A549 (cell line): ENCODE measurements around the gene RPLP1. TPM values are rescaled to one million over a fixed set of nuclear protein-coding genes. Genes with fewer than 3 reads are reported as not detected.

Experiments
- ATAC-seq, 2 experiments: fragments of 200-7000 bp in 1 of 2; fragments of >200 bp in 1 of 2; cut with Nextera tagmentation in 1 of 2; cut with Tn5 transposase in 1 of 2; 3 replicates each; pipeline versions ENCODE4 v1.8.0 to v1.9.1; 2018 to 2020; ENCODE audit warnings: mild to moderate bottlenecking in 1 of 2, moderate library complexity in 1 of 2
- CTCF ChIA-PET: fragments of 300-600 bp; sonication (Branson Sonifier 250); formaldehyde crosslinking; extraction: SDS; loops from one replicate; lab custom pipeline; 2021; ENCODE audit warnings: antibody characterized with exemption, inconsistent platforms; lab: Yijun Ruan, JAX
- POLR2A ChIA-PET: fragments of 350-600 bp; formaldehyde crosslinking; extraction: SDS; loops from one replicate; lab custom pipeline; 2021; ENCODE audit warnings: antibody characterized with exemption, inconsistent platforms; lab: Yijun Ruan, JAX
- DNase-seq, 2 experiments: peaks; one replicate each; pipeline versions ENCODE4 v3.0.0 to v3.0.0-alpha.2; 2011 to 2016; ENCODE audit warnings: low read depth in 1 of 2, low spot score in 1 of 2
- FAIRE-seq: peaks from 2 replicates; lab custom pipeline; 2011; peaks lifted over from hg19 to GRCh38; lab: Jason Lieb, UNC
- H3K27ac ChIP-seq, 2 experiments: fragments of >200 bp; sonication (Bioruptor Twin); formaldehyde crosslinking; 3 replicates each; pipeline ENCODE4 v1.5.1; 2016 to 2017
- H3K4me1 ChIP-seq: fragments of >200 bp; sonication (Bioruptor Twin); formaldehyde crosslinking; 3 replicates; pipeline ENCODE4 v1.6.1; 2016
- H3K4me2 ChIP-seq: fragments of >200 bp; sonication (Bioruptor Twin); formaldehyde crosslinking; 3 replicates; pipeline ENCODE4 v1.6.1; 2016
- H3K4me3 ChIP-seq: fragments of >200 bp; sonication (Bioruptor Twin); formaldehyde crosslinking; 3 replicates; pipeline ENCODE4 v1.5.1; 2016
- H3K9me3 ChIP-seq: fragments of >200 bp; sonication (Bioruptor Twin); formaldehyde crosslinking; 3 replicates; pipeline ENCODE4 v1.6.1; 2016
- CBX8 ChIP-seq: fragments of 200-600 bp; sonication (generic); IDR thresholded peaks from 2 replicates; pipeline ENCODE4 v1.6.1; 2016
- FOXS1 ChIP-seq: fragments of 250-450 bp; sonication (Bioruptor Pico); IDR thresholded peaks from 2 replicates; pipeline ENCODE4 v1.5.0; 2020; ENCODE audit warnings: mild to moderate bottlenecking, moderate library complexity
- HOXB5 ChIP-seq: fragments of 250-450 bp; sonication (Bioruptor Pico); IDR thresholded peaks from 2 replicates; pipeline ENCODE4 v1.5.0; 2020; ENCODE audit warnings: mild to moderate bottlenecking, moderate library complexity
- JUN ChIP-seq, 2 experiments: fragments of >200 bp; sonication (Bioruptor Twin); formaldehyde crosslinking; IDR thresholded peaks; 2 replicates in 1 of 2; 3 replicates in 1 of 2; pipeline ENCODE4 v1.6.1; 2016 to 2017
- PHF8 ChIP-seq: fragments of 200-600 bp; sonication (generic); IDR thresholded peaks from 2 replicates; pipeline ENCODE4 v1.6.1; 2016; ENCODE audit warnings: low read depth, mild to moderate bottlenecking, antibody characterized with exemption, moderate library complexity, borderline replicate concordance
- POLR2AphosphoS2 ChIP-seq: conservative IDR thresholded peaks from 2 replicates; pipeline ENCODE4 v1.6.1; 2012; ENCODE audit warnings: low read length, improper control_type of control experiment, inconsistent platforms
- RAD21 ChIP-seq, 2 experiments: fragments of >200 bp in 1 of 2; sonication (Bioruptor Twin) in 1 of 2; formaldehyde crosslinking in 1 of 2; IDR thresholded peaks in 1 of 2; conservative IDR thresholded peaks in 1 of 2; 2 replicates in 1 of 2; 3 replicates in 1 of 2; pipeline ENCODE4 v1.6.1; 2012 to 2018; ENCODE audit warnings: inconsistent platforms in 1 of 2
- RCOR1 ChIP-seq: fragments of 150-350 bp; IDR thresholded peaks from 2 replicates; pipeline ENCODE4 v1.6.1; 2014; ENCODE audit warnings: antibody characterized with exemption, low read length, low read depth
- SMC3 ChIP-seq: fragments of >200 bp; sonication (Bioruptor Twin); formaldehyde crosslinking; IDR thresholded peaks from 3 replicates; pipeline ENCODE4 v1.6.1; 2018; ENCODE audit warnings: inconsistent platforms
- SREBF2 ChIP-seq: fragments of 450-650 bp; IDR thresholded peaks from 2 replicates; pipeline ENCODE4 v1.6.1; 2014; ENCODE audit warnings: mild to moderate bottlenecking, moderate library complexity
- ZFP36 ChIP-seq: fragments of 450-650 bp; IDR thresholded peaks from 2 replicates; pipeline ENCODE4 v1.6.1; 2014; ENCODE audit warnings: borderline replicate concordance; ENCODE audit not compliant: partially characterized antibody
- WGBS: methylation state at CpG from one replicate; pipeline ENCODE4 v1.1.6; 2017; ENCODE audit errors: missing lambda C conversion rate; 5-methylcytosine and 5-hydroxymethylcytosine counted together
- polyA plus RNA-seq, 4 experiments: library from polyadenylated mRNA; depleted of rRNA in 3 of 4; stranded (reverse); fragments of >200 nt; fragmentation: RNase III in 1 of 4; extraction: RNeasy Plus Mini Kit Qiagen cat#74134 plus additional on column Dnase treatment in 1 of 4; gene quantifications; 2 replicates in 3 of 4; 3 replicates in 1 of 4; pipeline ENCODE4 v1.2.3, GENCODE V29; 2011 to 2017
- TF ChIP-seq, protein P1 (sequence below): fragments of >200 bp; sonication (Bioruptor Twin); formaldehyde crosslinking; IDR thresholded peaks from 3 replicates; pipeline ENCODE4 v1.5.1; 2016

The RPLP1 gene
- polyA plus RNA-seq, 2 of the 4 experiments (the other 2 are of a cell fraction) = 1,245 to 4,104 TPM

DNA sequence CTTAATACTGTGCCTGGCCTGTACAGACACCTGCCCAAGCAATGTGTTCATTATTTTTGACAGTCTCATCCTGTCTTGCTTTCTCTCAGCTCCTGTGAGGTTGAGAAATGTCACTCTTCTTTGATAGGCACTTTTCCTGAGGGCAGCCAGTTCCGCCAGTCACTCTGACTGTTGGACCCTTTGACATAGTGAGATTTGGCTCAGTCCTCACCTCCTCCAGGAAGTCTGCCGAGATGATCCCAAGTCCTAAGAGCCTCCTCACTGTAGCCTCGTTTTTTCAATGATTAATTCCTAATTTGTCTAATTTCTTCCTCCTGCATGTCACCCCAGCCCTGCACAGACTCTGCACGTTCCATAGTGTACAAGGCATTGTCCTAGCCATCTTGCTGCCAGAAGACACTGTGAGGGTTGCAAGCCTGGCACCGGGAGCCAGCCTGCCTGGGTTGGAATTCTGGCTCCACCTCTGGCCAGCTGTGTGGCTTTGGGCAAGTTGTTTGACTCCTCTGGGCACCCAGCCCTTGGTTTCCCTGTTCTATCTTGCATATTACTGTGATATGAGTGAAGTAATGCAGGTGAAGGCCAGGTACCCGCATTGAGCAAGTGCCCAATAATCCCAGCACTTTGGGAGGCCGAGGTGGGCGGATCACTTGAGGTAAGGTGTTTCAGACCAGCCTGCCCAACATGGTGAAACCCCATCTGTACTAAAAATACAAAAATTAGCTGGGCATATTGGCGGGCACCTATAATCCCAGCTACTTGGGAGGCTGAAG, 24.3 kb downstream of the RPLP1 start:
- ATAC-seq (no peak), DNase-seq (no peak), FAIRE-seq (no peak)
- Histone ChIP-seq H3K4me1 (no peaks in the 10 kb centered on the region), H3K4me2 (no peak overlapping the region), H3K27ac (no peak overlapping the region), H3K4me3 (no peak overlapping the region), H3K9me3 (peaks cover 8% of the 10 kb centered on the region; the same call in 2 of the 3 replicates)
- TF ChIP-seq ZFP36 (peak; percentile 70), SREBF2 (no peak)
- POLR2A ChIA-PET = interaction anchor here (0.7 kb wide), 1 partner anchor 1639 kb away, joined by 4 read pairs; the partner anchor contains the start of gene THSD4
- CTCF ChIA-PET = interaction anchor here (0.5 to 10.2 kb wide), 78 partner anchors 9 to 1398 kb away, joined by 3 to 152 read pairs (median 4); partner anchors contain the start of gene TLE3
- WGBS = 75% methylated on average over 9 of the region's 9 CpGs

DNA sequence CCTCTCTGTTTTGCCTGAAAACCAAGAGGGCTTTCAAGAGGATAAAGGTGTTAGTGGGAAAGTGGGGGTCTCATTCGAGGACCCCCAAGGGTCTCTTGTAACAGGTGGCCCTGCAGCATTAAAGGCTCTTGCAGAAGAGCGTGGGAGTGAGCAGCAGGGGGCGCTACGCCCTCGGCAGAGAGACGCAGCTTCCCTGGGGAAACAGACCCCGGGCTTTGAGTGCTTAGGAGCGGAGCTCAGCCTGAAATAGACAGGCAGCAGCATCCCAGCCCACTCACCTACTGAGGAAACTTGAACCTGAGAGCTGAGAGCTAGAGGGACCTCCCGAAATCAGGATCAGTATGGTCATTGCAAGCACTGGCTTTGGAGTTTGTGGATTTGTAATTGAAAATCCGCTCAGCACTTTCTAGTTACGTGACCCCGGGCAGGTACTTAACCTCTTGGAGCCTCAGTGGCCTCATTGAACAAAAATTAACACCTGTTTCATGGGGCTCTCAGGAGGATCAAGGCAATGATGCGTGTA, 25.7 kb downstream of the RPLP1 start:
- POLR2A ChIA-PET = no interaction called here
- peaks cover 8% of the 10 kb centered on the region; the same call in 2 of the 3 replicates for H3K9me3 ChIP-seq
- TF ChIP-seq ZFP36 = no peak
- TF ChIP-seq FOXS1 (CRISPR knock-in tag) = no peak
- TF ChIP-seq, protein P1, sequence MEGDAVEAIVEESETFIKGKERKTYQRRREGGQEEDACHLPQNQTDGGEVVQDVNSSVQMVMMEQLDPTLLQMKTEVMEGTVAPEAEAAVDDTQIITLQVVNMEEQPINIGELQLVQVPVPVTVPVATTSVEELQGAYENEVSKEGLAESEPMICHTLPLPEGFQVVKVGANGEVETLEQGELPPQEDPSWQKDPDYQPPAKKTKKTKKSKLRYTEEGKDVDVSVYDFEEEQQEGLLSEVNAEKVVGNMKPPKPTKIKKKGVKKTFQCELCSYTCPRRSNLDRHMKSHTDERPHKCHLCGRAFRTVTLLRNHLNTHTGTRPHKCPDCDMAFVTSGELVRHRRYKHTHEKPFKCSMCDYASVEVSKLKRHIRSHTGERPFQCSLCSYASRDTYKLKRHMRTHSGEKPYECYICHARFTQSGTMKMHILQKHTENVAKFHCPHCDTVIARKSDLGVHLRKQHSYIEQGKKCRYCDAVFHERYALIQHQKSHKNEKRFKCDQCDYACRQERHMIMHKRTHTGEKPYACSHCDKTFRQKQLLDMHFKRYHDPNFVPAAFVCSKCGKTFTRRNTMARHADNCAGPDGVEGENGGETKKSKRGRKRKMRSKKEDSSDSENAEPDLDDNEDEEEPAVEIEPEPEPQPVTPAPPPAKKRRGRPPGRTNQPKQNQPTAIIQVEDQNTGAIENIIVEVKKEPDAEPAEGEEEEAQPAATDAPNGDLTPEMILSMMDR = peak; percentile 97
- no peak for TF ChIP-seq HOXB5
- no peak for TF ChIP-seq JUN (IDR thresholded peaks at IDR 0.05)
- TF ChIP-seq SMC3 = peak; percentile 93
- peak; percentile 95 to 98 for TF ChIP-seq RAD21 (conservative IDR thresholded peaks at IDR 0.05 in 1 of 2, IDR thresholded peaks at IDR 0.05 in 1 of 2)
- no peak overlapping the region for H3K4me2 ChIP-seq
- FAIRE-seq (peak; percentile 46), ATAC-seq (peak; percentile 37 to 73; a peak in 3 of 6 replicates), DNase-seq (peak; percentile 74 to 80)
- CTCF ChIA-PET = interaction anchor here (0.5 to 10.2 kb wide), 64 partner anchors 8 to 1396 kb away, joined by 3 to 152 read pairs (median 4); partner anchors contain the start of gene TLE3
- 37% methylated on average over 13 of the region's 13 CpGs for WGBS
- no peaks in the 10 kb centered on the region for H3K4me1 ChIP-seq
- no peak overlapping the region for H3K4me3 ChIP-seq
- peak overlapping the region in 1 of 2 experiments; percentile 2; a peak in 1 of 6 replicates for H3K27ac ChIP-seq

DNA sequence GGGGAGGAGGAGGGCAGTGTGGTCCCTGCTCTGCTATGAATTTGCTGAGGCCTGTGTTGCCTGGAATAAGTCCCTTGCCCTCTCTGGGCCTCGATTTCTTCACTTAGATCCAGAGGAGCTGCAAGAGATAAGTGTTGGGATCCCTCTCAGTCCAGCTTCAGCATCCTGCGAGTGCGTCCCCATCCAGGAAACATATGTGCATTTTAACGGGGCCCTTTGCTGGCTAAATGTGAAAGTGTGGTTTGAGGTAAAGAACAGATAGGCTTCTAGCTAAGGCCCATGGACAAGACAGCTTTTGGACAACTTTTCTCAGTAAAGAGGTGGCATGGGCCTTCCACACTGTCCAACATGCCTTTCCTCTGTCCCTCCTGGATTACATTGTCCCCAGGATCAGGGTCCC, 26.5 kb downstream of the RPLP1 start:
- Histone ChIP-seq H3K4me2 (no peak overlapping the region), H3K27ac (no peak overlapping the region; a peak in 1 of 6 replicates), H3K9me3 (peaks cover 8% of the 10 kb centered on the region; the same call in 2 of the 3 replicates), H3K4me3 (no peak overlapping the region), H3K4me1 (no peaks in the 10 kb centered on the region)
- 79% methylated on average over 4 of the region's 4 CpGs for WGBS
- no peak for ATAC-seq
- no peak for DNase-seq
- TF ChIP-seq CBX8 (no peak), POLR2AphosphoS2 (no peak), PHF8 (no peak)
- TF ChIP-seq, protein P1 = no peak
- ChIA-PET POLR2A (no interaction called here), CTCF (interaction anchor here (0.6 to 10.2 kb wide), 23 partner anchors 7 to 1155 kb away, joined by 3 to 152 read pairs (median 6); partner anchors contain the start of gene TLE3)
- no peak for FAIRE-seq

DNA sequence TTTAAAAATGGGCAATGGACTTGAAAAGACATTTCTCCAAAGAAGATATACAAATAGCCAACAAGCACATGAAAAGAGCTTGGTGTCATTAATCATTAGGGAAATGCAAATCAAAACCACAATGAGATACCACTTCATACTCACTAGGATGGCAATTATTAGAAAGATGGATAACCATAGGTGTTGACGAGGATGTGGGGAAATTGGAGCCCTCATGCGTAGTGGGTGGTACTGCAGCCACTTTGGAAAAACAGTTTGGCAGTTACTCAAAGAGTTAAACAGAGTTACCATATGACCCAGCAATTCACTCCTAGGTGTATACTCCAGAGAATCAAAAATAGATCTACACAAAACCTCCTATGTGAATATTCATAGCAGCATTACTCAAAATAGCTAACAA, 27.4 kb downstream of the RPLP1 start:
- no peak overlapping the region for H3K4me3 ChIP-seq
- peak; percentile 84 for FAIRE-seq
- H3K4me2 ChIP-seq = no peak overlapping the region
- H3K27ac ChIP-seq = no peak overlapping the region
- no peak for ATAC-seq
- WGBS = 92% methylated on average over 2 of the region's 2 CpGs
- H3K4me1 ChIP-seq = no peaks in the 10 kb centered on the region
- CTCF ChIA-PET = interaction anchor here (0.7 to 10.2 kb wide), 12 partner anchors 11 to 1009 kb away, joined by 3 to 152 read pairs (median 4); partner anchors contain the start of gene TLE3
- POLR2A ChIA-PET = no interaction called here
- no peak for TF ChIP-seq RCOR1
- DNase-seq = no peak
- H3K9me3 ChIP-seq = peaks cover 8% of the 10 kb centered on the region
